GM13977 (cell line): ENCODE data around the gene ABCA7.

ENCODE experiments used
- DNase-seq: peaks from one replicate; pipeline ENCODE4 v3.0.0; 2012; ENCODE audit warnings: low spot score
- in situ Hi-C: fragments of 300-500 bp; cut with MboI; formaldehyde crosslinking; loops from one replicate; pipeline ENCODE4 v1.12.0; 2022; ENCODE audit warnings: low sequenced_read_pairs, low pct_unique_long_range_greater_than_20kb, mixed read lengths, inconsistent platforms; ENCODE audit not compliant: unreplicated experiment
- TF ChIP-seq, protein P1 (sequence below): IDR thresholded peaks from 2 replicates; pipeline ENCODE4 v1.5.1; 2012; ENCODE audit warnings: mild to moderate bottlenecking, control low read depth; ENCODE audit not compliant: insufficient read depth; ENCODE audit errors: extremely low read depth, missing control alignments

Gene ABCA7, protein sequence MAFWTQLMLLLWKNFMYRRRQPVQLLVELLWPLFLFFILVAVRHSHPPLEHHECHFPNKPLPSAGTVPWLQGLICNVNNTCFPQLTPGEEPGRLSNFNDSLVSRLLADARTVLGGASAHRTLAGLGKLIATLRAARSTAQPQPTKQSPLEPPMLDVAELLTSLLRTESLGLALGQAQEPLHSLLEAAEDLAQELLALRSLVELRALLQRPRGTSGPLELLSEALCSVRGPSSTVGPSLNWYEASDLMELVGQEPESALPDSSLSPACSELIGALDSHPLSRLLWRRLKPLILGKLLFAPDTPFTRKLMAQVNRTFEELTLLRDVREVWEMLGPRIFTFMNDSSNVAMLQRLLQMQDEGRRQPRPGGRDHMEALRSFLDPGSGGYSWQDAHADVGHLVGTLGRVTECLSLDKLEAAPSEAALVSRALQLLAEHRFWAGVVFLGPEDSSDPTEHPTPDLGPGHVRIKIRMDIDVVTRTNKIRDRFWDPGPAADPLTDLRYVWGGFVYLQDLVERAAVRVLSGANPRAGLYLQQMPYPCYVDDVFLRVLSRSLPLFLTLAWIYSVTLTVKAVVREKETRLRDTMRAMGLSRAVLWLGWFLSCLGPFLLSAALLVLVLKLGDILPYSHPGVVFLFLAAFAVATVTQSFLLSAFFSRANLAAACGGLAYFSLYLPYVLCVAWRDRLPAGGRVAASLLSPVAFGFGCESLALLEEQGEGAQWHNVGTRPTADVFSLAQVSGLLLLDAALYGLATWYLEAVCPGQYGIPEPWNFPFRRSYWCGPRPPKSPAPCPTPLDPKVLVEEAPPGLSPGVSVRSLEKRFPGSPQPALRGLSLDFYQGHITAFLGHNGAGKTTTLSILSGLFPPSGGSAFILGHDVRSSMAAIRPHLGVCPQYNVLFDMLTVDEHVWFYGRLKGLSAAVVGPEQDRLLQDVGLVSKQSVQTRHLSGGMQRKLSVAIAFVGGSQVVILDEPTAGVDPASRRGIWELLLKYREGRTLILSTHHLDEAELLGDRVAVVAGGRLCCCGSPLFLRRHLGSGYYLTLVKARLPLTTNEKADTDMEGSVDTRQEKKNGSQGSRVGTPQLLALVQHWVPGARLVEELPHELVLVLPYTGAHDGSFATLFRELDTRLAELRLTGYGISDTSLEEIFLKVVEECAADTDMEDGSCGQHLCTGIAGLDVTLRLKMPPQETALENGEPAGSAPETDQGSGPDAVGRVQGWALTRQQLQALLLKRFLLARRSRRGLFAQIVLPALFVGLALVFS (N-terminal part only)

DNA sequence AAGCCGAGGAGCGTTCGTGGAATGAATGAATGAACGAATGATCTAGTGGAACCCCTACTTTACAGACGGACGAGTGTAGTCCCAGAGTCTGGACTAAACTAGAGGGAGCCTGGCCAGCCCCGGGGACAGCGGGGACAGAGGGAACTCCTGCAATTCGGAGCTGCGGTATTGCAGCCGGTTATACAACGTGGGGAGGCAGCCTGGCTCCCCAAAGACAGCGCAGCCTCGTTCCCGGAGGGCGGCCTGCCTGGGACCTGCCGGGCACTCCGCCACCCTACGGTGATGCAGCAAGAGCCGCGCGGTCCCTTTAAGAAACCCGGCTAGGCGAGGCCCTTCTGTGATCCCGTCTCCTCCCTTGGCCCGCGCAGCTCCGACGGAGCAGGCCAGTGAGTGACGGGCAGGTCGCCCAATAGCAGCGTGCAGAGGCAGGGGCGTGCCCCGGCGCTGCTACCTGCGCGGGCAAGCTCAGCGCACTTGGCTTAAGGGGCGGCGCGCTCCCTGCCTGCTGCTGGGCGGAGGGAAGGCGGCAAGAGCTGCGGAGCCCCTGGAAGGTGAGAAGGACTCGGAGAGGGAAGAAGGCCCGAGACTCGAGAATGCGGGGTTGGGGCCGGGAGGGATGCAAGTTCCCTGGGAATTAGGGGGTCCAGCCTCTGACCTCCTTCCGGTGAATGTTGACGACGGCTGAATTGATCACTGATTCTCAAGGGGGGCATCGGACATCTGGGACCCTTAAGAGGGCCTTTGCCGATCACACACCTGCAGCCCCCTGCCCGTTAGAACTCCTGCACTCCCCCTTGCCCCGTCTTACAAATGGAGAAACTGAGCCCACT lies at the start of gene ABCA7:
ABCA7 (plus strand) TSS at position 462 of the 830 bp plus-strand sequence. CDS start 1,255 bp downstream, outside the sequence.
- in situ Hi-C loops = no loop called here
- TF ChIP-seq, protein P1, sequence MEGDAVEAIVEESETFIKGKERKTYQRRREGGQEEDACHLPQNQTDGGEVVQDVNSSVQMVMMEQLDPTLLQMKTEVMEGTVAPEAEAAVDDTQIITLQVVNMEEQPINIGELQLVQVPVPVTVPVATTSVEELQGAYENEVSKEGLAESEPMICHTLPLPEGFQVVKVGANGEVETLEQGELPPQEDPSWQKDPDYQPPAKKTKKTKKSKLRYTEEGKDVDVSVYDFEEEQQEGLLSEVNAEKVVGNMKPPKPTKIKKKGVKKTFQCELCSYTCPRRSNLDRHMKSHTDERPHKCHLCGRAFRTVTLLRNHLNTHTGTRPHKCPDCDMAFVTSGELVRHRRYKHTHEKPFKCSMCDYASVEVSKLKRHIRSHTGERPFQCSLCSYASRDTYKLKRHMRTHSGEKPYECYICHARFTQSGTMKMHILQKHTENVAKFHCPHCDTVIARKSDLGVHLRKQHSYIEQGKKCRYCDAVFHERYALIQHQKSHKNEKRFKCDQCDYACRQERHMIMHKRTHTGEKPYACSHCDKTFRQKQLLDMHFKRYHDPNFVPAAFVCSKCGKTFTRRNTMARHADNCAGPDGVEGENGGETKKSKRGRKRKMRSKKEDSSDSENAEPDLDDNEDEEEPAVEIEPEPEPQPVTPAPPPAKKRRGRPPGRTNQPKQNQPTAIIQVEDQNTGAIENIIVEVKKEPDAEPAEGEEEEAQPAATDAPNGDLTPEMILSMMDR = no peak
- DNase-seq = peak; percentile 97

DNA sequence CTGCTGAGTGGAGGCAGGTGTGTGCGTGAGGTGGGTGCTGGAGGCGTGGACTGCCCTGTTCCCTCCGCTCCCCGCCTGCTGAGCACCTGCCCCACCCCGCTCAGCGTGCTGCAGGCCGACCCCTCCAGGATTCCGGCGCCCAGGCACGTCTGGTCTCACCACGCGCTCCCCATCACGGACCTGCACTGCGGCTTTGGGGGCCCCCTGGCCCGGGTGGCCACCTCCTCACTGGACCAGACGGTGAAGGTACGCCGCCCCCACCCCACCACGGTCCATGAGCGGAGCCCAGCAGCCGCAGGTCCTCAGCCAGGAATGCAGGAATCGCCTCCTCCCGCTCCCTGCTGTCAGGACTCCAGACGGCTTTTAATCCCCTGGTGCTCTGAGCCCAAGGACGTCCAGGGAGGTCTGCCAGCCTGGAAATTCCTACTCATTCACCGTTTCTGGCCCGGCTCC lies 49.8 kb upstream of the ABCA7 start:
- no peak for DNase-seq
- in situ Hi-C loops = no loop called here

DNA sequence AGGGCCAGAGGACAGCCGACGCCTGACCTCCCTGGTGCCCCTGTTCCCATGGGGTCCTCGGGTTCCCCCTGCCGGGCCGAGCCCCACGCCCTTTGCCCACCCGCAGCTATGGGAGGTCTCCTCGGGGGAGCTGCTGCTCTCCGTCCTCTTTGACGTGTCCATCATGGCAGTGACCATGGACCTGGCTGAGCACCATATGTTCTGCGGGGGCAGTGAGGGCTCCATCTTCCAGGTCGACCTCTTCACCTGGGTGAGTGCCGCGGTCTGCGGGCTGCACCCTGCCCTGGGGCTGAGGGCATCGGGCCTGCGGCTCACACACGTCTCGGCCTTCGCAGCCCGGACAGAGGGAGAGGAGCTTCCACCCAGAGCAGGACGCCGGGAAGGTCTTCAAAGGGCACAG lies 49.2 kb upstream of the ABCA7 start:
- TF ChIP-seq, protein P1 = no peak
- DNase-seq = no peak
- in situ Hi-C loops = no loop called here

More for the DNA sequence above, 49.8 kb upstream of the ABCA7 start:
- TF ChIP-seq, protein P1 = no peak

DNA sequence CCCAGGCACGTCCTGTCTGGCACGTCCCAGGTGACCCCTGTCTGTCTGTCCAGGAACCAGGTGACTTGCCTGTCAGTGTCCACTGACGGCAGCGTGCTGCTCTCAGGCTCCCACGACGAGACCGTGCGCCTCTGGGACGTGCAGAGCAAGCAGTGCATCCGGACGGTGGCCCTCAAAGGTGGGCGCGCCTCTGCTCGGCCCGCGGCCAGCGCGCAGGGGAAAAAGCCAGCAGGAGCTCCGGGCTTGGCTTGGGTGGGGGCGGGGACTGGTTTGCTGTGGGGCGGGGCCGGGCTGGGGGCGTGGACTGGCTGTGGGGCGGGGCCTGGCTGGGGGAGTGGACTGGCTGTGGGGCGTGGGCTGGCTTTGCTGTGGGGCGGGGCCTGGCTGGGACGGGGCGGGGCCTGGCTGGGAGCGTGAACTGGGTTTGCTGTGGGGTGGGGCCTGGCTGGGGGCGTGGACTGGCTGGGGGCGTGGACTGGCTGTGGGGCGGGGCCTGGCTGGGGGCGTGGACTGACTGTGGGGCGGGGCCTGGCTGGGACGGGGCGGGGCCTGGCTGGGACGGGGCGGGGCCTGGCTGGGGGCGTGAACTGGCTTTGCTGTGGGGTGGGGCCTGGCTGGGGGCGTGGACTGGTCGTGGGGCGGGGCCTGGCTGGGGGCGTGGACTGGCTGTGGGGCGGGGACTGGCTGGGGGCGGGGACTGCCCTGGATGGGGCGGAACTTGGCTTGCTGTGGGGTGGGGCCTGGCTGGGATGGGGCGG lies 48.6 kb upstream of the ABCA7 start:
- in situ Hi-C loops = no loop called here
- TF ChIP-seq, protein P1 = no peak
- peak; percentile 80 for DNase-seq

DNA sequence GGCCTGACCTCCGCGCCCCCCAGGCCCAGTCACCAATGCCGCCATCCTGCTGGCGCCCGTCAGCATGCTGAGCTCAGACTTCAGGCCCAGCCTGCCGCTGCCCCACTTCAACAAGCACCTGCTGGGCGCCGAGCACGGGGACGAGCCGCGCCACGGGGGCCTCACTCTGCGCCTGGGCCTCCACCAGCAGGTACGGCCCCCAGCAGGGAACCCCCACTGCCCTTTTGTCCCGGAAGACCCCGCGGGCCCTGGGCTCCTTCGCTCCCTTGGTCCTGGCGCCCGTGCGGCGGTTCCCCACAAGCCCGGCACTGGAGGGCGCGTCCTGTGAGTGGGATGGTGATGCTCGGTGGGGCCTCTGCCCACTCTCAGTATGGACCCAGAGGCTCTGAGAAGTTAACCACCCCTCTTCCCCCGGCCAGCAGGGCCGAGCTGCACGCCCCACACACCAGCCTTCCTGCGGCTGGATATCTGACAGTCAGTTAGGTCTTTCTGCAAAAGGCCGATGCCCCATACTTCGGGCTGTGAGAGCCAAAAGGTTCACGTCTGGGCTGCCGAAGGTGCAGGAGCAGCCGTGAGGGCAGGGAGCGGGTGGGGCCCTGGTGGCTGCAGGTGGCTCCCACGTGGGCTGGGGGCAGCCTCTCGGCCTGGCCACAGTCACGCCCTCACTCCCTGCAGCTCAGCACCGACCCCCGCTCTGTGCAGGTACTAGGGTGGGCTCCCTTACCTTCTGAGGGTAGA lies 47.8 kb upstream of the ABCA7 start:
- in situ Hi-C loops = no loop called here
- TF ChIP-seq, protein P1 = no peak
- DNase-seq = no peak
